GM12878 (cell line): ENCODE data around the gene SNAI3. TPM values are rescaled to one million over a fixed set of nuclear protein-coding genes. Genes with fewer than 3 reads are reported as not detected.

Experiments used
- ATAC-seq: fragments of 200-7000 bp; cut with Tn5 transposase; 3 replicates; pipeline ENCODE4 v1.9.1; 2020; ENCODE audit warnings: mild to moderate bottlenecking, moderate library complexity
- BruUV-seq: library from RNA; stranded (reverse); fragments of 400-500 nt; replicated peaks from 2 replicates; lab custom pipeline; 2021; lab: Mats Ljungman, UMichigan
- CTCF ChIA-PET: fragments of 300-600 bp; sonication (Branson Sonifier 250); formaldehyde crosslinking; extraction: SDS; loops from one replicate; lab custom pipeline; 2021; ENCODE audit warnings: inconsistent platforms; lab: Yijun Ruan, JAX
- POLR2A ChIA-PET: fragments of 350-600 bp; formaldehyde crosslinking; extraction: SDS; loops from one replicate; lab custom pipeline; 2021; ENCODE audit warnings: inconsistent platforms; lab: Charles Lee
- RAD21 ChIA-PET: fragments of 300-600 bp; sonication (Branson Sonifier 250); formaldehyde crosslinking; loops from one replicate; lab custom pipeline; 2023; ENCODE audit warnings: antibody characterized with exemption; ENCODE audit not compliant: unreplicated experiment; lab: Charles Lee
- SMC1A ChIA-PET: fragments of 300-600 bp; sonication (Branson Sonifier 250); formaldehyde crosslinking; loops from one replicate; lab custom pipeline; 2023; ENCODE audit not compliant: unreplicated experiment, uncharacterized antibody; lab: Charles Lee
- DNase-seq: peaks from one replicate; pipeline ENCODE4 v3.0.0-alpha.2; 2011; ENCODE audit warnings: low read depth, low spot score
- FAIRE-seq: peaks from 3 replicates; lab custom pipeline; 2011; peaks lifted over from hg19 to GRCh38; lab: Jason Lieb, UNC
- H2AFZ ChIP-seq: 2 replicates; pipeline ENCODE4 v1.6.0; 2011; ENCODE audit warnings: low read depth, low read length, control low read depth; ENCODE audit not compliant: control insufficient read depth
- H3K27ac ChIP-seq: 2 replicates; pipeline ENCODE4 v1.5.1; 2011; ENCODE audit warnings: control low read depth; ENCODE audit not compliant: control insufficient read depth, insufficient read depth
- H3K27me3 ChIP-seq, 2 experiments: replicated peaks in 1 of 2; 2 replicates each; pipeline versions ENCODE4 v1.6.0 to v1.6.1; 2011; ENCODE audit warnings: low read length in 1 of 2; ENCODE audit not compliant: control insufficient read depth in 2 of 2, insufficient read depth in 2 of 2
- H3K36me3 ChIP-seq, 2 experiments: 2 replicates each; pipeline ENCODE4 v1.5.1; 2011; ENCODE audit warnings: low read length in 1 of 2; ENCODE audit not compliant: control insufficient read depth in 2 of 2, insufficient read depth in 2 of 2
- H3K4me1 ChIP-seq: 2 replicates; pipeline ENCODE4 v1.6.1; 2011; ENCODE audit warnings: mild to moderate bottlenecking, low read length, moderate library complexity, mixed read lengths; ENCODE audit not compliant: control insufficient read depth, insufficient read depth
- H3K4me2 ChIP-seq: 2 replicates; pipeline ENCODE4 v1.6.0; 2011; ENCODE audit warnings: control low read depth; ENCODE audit not compliant: control insufficient read depth, insufficient read depth
- H3K4me3 ChIP-seq: fragments of 200-600 bp; sonication (generic); 2 replicates; pipeline ENCODE4 v1.5.1; 2016
- H3K79me2 ChIP-seq: 2 replicates; pipeline ENCODE4 v1.6.0; 2011; ENCODE audit warnings: low read length; ENCODE audit not compliant: control insufficient read depth, insufficient read depth
- H3K9ac ChIP-seq: 2 replicates; pipeline ENCODE4 v1.8.0; 2011; ENCODE audit warnings: low read length, control low read depth, mixed read lengths; ENCODE audit not compliant: control insufficient read depth, insufficient read depth
- H3K9me3 ChIP-seq: replicated peaks from 3 replicates; pipeline ENCODE4 v1.5.1; 2011; ENCODE audit warnings: mild to moderate bottlenecking, low read length; ENCODE audit not compliant: control insufficient read depth, insufficient read depth
- H4K20me1 ChIP-seq: 2 replicates; pipeline ENCODE4 v1.6.0; 2011; ENCODE audit not compliant: control insufficient read depth, insufficient read depth
- DPF2 ChIP-seq: fragments of 450-650 bp; IDR thresholded peaks from 2 replicates; pipeline ENCODE4 v1.6.1; 2017; ENCODE audit warnings: mild to moderate bottlenecking
- MTA3 ChIP-seq: IDR thresholded peaks from 2 replicates; pipeline ENCODE4 v1.6.1; 2012; ENCODE audit warnings: low read length, inconsistent platforms, borderline replicate concordance
- NFYA ChIP-seq: IDR thresholded peaks from 2 replicates; pipeline ENCODE4 v1.6.1; 2011; ENCODE audit warnings: low read depth, mild to moderate bottlenecking, low read length, improper control_type of control experiment, borderline replicate concordance
- NR2C2 ChIP-seq: IDR thresholded peaks from 2 replicates; pipeline ENCODE4 v1.6.1; 2011; ENCODE audit warnings: borderline replicate concordance, low read depth; ENCODE audit not compliant: control insufficient read depth, insufficient read length
- PAX8 ChIP-seq: fragments of 450-650 bp; IDR thresholded peaks from 2 replicates; pipeline ENCODE4 v1.6.1; 2017; ENCODE audit warnings: mild to moderate bottlenecking, moderate library complexity
- SMAD1 ChIP-seq: fragments of 450-650 bp; IDR thresholded peaks from 2 replicates; pipeline ENCODE4 v1.6.1; 2018; ENCODE audit warnings: mild to moderate bottlenecking, low read depth; ENCODE audit not compliant: partially characterized antibody
- ZNF384 ChIP-seq: IDR thresholded peaks from 2 replicates; pipeline ENCODE4 v1.6.1; 2012; ENCODE audit warnings: low read depth, mild to moderate bottlenecking, low read length, improper control_type of control experiment, borderline replicate concordance
- WGBS: methylation state at CpG from one replicate; pipeline ENCODE4 v1.1.6; 2016; ENCODE audit warnings: low lambda C conversion rate; ENCODE audit not compliant: insufficient replicate concordance, insufficient coverage; ENCODE audit errors: missing lambda C conversion rate; 5-methylcytosine and 5-hydroxymethylcytosine counted together
- in situ Hi-C: fragments of 300-500 bp; cut with MboI; formaldehyde crosslinking; loops from 9 replicates; pipeline ENCODE4 v1.14.3; 2018; ENCODE audit warnings: mixed read lengths
- intact Hi-C: fragments of 100-400 bp; cut with micrococcal nuclease; formaldehyde crosslinking; loops from one replicate; pipeline ENCODE4 v1.14.2; 2022; ENCODE audit not compliant: unreplicated experiment
- polyA plus RNA-seq, 11 experiments: library from polyadenylated mRNA; depleted of rRNA in 4 of 11; unstranded in 6 of 11; stranded (reverse) in 5 of 11; fragments of >200 nt; fragmentation: Nextera tagmentation in 4 of 11; fragmentation: Illumina TruSeq in 1 of 11; extraction: Ambion mirVana in 4 of 11; extraction: Trizol in 1 of 11; gene quantifications; 1 replicate in 1 of 11; 2 replicates in 10 of 11; pipeline versions ENCODE4 v1.2.1 to v1.2.3, GENCODE V29; 2011 to 2016; ENCODE audit warnings: inconsistent platforms in 2 of 11, missing spikeins in 2 of 11, low read depth in 1 of 11
- total RNA-seq, 4 experiments: library from RNA; depleted of rRNA in 3 of 4; stranded (reverse); fragments of >200 nt in 3 of 4; fragmentation: Illumina TruSeq in 1 of 4; extraction: Trizol in 1 of 4; gene quantifications; 2 replicates each; pipeline versions ENCODE4 v1.2.1 to v1.2.3, GENCODE V29; 2013 to 2021
- TF ChIP-seq, protein P1 (sequence below): IDR thresholded peaks from 2 replicates; pipeline ENCODE4 v1.6.1; 2012; ENCODE audit warnings: low read length, inconsistent platforms
- TF ChIP-seq, protein P2 (sequence below): fragments of 450-650 bp; IDR thresholded peaks from 2 replicates; pipeline ENCODE4 v1.6.1; 2017; ENCODE audit warnings: mild to moderate bottlenecking, moderate library complexity

Gene SNAI3
- total and polyA plus RNA-seq, 10 of the 15 experiments (the other 5 are each of a cell fraction or from before 2014, with no cell fraction given): 0.21 to 7.4 (median 3.0) TPM

DNA sequence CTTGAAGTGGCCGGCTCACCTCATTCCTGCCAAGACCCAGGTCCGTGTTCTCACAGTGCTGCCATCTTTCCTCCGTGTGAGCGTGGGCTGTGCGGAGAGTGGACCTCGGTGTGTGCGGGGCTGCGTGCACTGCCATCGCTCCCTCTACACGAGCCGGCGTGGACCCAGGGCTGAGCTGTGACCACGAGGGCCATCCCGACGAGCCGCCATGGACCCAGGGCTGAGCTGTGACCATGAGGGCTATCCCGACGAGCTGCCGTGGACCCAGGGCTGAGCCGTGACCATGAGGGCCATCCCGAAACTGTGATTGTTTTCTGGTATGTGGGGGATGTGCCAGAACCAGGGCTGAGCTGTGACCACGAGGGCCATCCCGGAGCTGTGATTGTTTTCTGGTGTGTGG lies 14.5 kb downstream of the SNAI3 start:
- Histone ChIP-seq H3K9me3 (no peaks in the 10 kb centered on the region), H4K20me1 (no peaks in the 10 kb centered on the region), H3K9ac (no peak overlapping the region), H3K4me2 (no peak overlapping the region), H2AFZ (no peak overlapping the region), H3K27ac (no peak overlapping the region), H3K4me1 (no peaks in the 10 kb centered on the region; the same call in 1 of the 2 replicates), H3K36me3 (no peaks in the 10 kb centered on the region), H3K4me3 (no peak overlapping the region), H3K79me2 (no peaks in the 10 kb centered on the region), H3K27me3 (no peaks in the 10 kb centered on the region)
- 95% methylated on average over 23 of the region's 23 CpGs for WGBS
- ChIA-PET RAD21 (no interaction called here), CTCF (interaction anchor here (3.6 kb wide), 1 partner anchor 9 kb away, joined by 23 read pairs; no protein-coding TSS in a partner anchor), SMC1A (interaction anchor here (1.4 kb wide), 1 partner anchor 9 kb away, joined by 4 read pairs; no protein-coding TSS in a partner anchor), POLR2A (interaction anchor here (0.6 kb wide), 1 partner anchor 121 kb away, joined by 8 read pairs; no protein-coding TSS in a partner anchor)
- intact Hi-C loops (no loop called here), in situ Hi-C loops (no loop called here)
- ATAC-seq (no peak), FAIRE-seq (no peak), DNase-seq (no peak)
- no TSS peak for BruUV-seq
- TF ChIP-seq NR2C2 (no peak), NFYA (no peak), MTA3 (no peak), ZNF384 (no peak), PAX8 (no peak), DPF2 (no peak), SMAD1 (no peak)
- TF ChIP-seq, protein P1, sequence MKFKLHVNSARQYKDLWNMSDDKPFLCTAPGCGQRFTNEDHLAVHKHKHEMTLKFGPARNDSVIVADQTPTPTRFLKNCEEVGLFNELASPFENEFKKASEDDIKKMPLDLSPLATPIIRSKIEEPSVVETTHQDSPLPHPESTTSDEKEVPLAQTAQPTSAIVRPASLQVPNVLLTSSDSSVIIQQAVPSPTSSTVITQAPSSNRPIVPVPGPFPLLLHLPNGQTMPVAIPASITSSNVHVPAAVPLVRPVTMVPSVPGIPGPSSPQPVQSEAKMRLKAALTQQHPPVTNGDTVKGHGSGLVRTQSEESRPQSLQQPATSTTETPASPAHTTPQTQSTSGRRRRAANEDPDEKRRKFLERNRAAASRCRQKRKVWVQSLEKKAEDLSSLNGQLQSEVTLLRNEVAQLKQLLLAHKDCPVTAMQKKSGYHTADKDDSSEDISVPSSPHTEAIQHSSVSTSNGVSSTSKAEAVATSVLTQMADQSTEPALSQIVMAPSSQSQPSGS: no peak
- TF ChIP-seq, protein P2, sequence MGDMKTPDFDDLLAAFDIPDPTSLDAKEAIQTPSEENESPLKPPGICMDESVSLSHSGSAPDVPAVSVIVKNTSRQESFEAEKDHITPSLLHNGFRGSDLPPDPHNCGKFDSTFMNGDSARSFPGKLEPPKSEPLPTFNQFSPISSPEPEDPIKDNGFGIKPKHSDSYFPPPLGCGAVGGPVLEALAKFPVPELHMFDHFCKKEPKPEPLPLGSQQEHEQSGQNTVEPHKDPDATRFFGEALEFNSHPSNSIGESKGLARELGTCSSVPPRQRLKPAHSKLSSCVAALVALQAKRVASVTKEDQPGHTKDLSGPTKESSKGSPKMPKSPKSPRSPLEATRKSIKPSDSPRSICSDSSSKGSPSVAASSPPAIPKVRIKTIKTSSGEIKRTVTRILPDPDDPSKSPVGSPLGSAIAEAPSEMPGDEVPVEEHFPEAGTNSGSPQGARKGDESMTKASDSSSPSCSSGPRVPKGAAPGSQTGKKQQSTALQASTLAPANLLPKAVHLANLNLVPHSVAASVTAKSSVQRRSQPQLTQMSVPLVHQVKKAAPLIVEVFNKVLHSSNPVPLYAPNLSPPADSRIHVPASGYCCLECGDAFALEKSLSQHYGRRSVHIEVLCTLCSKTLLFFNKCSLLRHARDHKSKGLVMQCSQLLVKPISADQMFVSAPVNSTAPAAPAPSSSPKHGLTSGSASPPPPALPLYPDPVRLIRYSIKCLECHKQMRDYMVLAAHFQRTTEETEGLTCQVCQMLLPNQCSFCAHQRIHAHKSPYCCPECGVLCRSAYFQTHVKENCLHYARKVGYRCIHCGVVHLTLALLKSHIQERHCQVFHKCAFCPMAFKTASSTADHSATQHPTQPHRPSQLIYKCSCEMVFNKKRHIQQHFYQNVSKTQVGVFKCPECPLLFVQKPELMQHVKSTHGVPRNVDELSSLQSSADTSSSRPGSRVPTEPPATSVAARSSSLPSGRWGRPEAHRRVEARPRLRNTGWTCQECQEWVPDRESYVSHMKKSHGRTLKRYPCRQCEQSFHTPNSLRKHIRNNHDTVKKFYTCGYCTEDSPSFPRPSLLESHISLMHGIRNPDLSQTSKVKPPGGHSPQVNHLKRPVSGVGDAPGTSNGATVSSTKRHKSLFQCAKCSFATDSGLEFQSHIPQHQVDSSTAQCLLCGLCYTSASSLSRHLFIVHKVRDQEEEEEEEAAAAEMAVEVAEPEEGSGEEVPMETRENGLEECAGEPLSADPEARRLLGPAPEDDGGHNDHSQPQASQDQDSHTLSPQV: no peak
